Stimulated activated CD8-positive, alpha-beta memory T cell treated with anti-CD3 and anti-CD28 coated beads, Interleukin-12 subunit alpha, Interleukin-12 subunit beta, amount 100 ng/mL, for 4 hours (primary cell): ENCODE results near the gene ARL6IP5.
A peak's percentile ranks its signal among the peaks of the same experiment; 100 is the strongest.

Experiments used
- DNase-seq: peaks from one replicate; pipeline ENCODE4 v3.0.0-alpha.2; 2020; ENCODE audit warnings: low read depth

ARL6IP5 gene, protein sequence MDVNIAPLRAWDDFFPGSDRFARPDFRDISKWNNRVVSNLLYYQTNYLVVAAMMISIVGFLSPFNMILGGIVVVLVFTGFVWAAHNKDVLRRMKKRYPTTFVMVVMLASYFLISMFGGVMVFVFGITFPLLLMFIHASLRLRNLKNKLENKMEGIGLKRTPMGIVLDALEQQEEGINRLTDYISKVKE

DNA sequence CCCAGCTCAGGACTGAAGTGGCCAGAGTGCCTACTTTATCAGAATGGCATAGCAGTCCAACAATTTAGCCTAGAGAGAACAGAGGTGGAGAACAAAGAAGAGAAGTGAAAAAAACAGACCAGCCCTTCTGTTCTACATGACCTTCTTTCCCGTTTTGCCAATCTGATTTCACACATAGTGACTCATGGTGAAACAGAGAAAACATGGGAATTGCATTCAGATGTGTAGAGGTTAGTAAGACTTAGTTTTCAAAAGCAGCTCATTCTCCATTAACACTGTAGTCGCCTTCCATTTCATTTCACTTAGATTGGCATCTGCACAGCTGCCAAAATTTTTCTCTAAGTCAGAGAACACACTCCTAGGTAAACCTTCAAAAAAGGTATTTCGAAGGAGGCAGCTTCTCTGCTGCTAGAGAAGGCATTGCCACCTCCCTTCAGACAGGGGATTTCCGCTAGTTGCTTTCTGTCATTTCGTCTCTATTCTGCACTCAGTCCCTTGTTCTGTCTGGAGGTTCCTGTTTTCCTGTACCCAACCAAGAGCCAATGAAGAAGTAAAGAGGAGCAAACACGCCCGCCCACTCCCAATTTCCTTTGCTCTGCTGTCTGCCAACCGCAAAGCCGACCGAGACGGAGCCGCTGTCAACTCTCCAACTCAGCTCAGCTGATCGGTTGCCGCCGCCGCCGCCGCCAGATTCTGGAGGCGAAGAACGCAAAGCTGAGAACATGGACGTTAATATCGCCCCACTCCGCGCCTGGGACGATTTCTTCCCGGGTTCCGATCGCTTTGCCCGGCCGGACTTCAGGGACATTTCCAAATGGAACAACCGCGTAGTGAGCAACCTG lies at the start of gene ARL6IP5:
TSS of gene ARL6IP5 (plus strand) at position 612 of the 842 bp plus-strand sequence. CDS start at position 723, 111 bp downstream.
- DNase-seq: peak; percentile 74

DNA sequence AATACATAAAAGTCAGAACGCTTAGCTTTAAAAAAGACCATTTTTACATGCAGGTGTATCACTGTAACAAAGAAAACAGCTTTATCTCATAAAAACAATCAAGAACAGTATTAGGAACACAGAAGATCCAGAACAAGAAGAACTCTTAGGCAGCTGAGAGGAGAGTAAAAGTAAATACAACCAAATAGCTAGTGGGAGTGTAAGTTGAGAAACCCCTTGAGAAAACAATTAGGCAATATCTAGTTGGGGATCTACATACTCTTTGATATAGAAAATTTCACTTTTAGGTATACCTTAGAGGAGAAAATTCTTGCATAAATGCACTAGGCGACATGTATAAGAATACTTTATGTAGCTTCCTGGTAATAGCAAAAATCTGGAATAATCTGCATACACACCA lies 40.1 kb upstream of the ARL6IP5 start:
- DNase-seq: no peak

DNA sequence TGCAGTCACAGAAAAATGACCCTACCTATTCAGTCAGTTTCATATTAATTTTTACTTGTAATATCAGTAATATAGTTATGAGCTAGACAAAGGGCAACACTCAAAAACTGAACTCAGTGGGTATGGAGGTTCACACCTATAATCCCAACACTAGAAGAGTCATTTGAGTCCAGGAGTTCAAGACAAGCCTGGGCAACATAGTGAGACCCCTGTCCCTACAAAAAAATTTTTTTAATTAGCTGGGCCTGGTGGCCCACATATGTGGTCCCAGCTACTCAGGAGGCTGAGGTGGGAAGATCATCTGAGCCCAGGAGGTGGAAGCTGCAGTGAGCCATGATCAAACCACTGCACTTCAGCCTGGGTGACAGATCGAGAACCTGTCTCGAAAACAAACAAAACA lies 35.7 kb upstream of the ARL6IP5 start:
- no peak for DNase-seq

DNA sequence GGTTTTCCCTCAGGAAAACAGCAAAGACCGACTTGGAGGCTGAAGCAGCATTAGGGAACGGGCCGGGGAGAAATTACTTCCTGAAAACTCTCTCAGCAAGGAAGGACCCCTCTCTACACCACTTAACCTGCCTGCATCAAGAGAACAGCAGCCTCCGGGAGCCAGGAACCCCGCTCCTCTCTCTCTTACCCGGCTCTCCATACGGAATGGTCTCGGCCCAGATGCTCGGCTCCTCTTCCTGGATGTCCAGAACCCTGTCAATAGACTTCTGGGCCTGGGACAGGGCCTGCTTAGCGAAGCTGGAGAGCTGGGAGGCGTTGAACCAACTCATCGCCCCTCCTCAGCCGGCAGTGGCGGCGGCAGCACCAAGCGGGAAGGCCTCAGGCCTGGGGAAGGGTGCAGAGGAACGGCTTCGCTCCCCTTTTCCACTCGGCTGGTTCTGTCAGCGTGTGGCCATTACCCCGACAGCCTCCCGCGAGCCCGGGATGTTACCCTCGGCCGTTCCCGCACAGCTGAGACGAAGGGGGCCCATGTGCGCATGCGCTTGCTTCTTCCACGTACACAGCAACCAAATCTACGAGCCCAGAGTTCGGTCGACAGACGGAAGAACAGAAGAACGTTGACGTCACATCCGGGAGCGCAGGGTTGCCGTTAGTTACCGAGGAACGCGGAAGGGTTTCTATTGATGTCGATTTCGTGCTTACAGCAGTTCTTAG lies 32.8 kb upstream of the ARL6IP5 start, which contains the start of gene TMF1:
TSS of gene TMF1 (minus strand) at position 578 of the 716 bp plus-strand sequence. CDS start at position 331, 247 bp downstream.
- peak; percentile 91 for DNase-seq

DNA sequence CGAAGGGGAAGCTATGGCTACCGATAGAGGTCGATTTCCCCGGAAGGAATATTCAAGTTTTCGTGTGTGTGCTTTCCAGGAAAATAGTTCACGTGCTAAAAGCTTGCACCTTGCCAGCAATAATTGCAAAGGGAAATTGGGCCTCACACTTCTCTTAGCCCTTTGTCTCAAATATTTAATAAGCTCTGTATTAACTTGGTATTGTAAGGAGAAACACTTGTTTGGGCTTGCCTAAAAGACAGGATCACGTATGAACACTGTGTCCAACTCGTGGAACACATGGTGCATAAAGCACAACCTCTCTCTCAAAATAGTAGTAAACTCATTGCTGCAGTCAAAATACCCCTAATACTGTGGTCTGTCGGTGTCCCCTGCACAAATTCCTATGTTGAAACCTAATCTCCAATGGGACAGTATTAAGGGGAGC lies 32.3 kb upstream of the ARL6IP5 start:
- DNase-seq: no peak

DNA sequence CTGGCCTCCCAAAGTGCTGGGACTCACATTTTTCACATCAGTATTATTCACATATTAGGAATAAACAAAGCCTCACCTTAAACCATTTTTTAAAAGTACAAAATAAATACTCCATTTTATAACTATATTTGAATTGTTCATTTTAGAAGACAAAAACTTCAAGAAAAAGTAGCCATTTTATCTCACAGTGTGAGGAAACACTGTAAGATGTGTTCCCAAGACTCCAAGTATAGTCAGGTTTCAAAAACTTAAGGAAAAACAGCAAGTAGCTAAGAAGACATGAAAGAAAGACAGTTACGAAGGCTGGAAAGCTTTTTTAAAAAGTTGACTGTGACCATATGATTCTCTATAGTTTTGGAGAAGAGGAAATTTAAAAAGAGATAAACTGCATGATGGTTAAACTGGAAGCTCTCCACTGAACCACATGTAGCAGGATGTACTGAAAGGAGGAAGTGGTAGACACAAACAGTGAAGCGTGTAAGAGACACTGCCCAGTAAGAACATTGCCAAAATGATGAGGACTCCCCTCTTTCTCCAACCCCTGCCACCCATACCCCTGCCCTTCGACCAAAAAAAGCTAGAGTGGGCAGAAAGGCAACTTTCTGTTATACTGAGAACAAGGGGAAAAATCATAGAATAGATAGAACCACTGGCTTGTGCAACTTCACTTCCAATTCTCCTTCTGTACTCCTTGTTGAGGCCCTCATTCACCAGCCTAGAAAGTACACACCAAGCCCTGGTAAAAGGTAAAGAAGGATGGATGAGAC lies 26.4 kb upstream of the ARL6IP5 start:
- no peak for DNase-seq

DNA sequence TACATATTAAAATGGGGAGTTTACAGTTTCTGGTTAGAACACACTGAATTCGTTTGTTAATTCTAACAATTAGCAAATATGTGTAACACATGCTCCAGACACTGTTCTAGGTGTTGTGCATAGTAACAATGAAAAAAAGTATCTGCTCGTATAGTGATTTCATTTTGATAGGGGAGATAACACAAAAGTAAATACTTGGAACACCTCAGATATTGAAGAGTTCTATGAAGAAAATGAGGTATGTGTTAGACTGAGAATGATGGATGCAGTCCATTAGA lies 25.9 kb upstream of the ARL6IP5 start:
- no peak for DNase-seq

DNA sequence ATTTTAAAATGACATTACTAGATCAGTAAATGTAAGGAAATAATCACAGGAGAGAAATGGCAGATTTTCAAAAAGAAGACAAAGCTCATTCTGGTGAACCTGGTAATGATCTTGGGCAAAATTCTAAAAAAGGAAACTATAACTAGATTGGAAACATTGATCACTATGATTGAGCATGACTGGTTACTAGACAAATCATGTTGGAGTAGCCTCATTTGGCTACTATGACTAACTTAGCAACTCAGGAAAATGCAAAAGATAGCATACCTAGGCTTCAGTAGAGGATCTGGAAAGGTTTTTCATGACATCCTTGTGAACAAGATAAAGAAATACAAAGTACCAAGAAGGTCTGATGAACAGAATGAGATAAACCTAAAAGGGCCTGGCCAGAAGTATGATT lies 25.0 kb upstream of the ARL6IP5 start:
- no peak for DNase-seq

DNA sequence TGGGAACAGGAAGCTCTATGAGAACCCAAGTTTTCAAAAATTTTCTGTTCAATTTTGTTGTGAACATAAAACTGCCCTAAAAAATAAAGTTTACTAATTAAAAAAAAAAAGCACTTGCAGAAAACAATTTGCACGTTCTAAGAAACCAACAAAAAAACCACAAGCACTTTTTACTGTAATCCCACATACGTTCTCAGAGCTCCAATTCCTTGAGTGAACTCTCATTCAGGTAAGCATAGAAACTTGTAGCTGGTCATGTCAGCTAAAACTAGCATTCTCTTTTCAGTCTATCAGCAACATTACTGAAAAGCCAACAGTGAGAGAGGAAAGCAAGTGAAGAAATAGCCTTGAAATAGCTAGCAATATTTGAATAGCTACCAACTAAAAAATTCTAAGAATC lies 21.1 kb upstream of the ARL6IP5 start:
- no peak for DNase-seq

DNA sequence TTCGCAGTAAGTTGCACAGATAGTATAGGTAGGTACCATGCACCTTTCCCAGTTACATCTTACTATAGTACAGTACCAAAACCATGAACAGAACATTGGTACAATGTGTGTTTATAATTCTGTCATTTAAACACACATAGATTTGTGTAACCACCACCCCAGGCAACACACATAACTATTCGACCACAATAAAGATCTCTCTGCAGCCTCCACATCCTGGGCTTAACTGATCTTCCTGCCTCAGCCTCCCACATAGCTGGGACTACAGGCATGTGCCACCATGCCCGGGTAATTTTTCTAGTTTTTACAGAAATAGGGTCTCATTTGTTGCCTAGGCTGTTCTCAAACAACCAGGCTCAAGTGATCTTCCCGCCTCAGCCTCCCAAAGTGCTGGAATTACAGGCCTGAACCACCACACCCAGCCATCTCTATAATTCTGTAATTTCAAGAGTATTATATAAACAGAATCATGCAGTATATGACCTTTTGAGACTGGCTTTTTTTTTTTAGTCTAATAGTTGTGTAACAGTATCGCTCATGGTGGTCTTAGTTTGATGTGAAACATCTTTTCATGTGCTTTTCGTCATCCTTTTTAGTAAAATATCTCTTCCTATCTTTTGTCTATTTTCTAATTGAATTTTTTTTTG lies 19.3 kb upstream of the ARL6IP5 start:
- DNase-seq: no peak

DNA sequence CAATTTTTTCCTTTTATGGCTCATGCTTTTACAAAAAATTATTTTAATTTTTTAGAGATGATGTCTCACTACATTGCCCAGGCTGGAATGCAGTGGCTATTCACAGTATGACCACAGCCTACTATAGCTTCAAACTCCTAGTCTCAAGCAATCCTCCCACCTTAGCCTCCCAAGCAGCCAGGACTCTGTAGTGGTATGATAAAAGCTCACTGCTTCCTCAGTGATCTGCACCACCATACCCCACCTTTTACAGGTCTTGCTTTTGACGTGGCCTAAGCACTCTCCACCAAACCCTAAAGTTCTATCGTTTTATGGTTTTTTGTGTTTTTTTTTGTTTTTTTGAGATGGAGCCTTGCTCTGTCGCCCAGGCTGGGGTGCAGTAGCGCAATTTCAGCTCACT lies 18.6 kb upstream of the ARL6IP5 start:
- DNase-seq: no peak

DNA sequence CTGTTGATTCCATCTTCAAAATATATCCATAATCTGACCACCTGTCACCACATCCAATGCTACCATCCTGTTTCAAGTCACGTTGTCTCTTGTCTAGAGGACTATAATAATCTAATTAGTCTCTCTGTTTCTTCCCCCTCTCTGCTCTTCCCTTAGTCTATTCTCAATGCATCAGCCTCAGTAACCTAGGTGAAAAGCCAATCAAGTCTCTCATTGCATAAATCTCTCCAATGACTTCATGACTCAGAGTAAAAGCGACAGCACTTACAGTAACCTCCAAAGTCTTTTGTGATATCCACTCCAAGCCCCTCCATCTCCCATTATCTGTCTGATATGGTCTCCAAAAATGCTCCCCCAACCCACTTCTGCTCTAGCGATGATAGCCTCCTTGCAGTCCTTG lies 11.8 kb upstream of the ARL6IP5 start:
- no peak for DNase-seq

DNA sequence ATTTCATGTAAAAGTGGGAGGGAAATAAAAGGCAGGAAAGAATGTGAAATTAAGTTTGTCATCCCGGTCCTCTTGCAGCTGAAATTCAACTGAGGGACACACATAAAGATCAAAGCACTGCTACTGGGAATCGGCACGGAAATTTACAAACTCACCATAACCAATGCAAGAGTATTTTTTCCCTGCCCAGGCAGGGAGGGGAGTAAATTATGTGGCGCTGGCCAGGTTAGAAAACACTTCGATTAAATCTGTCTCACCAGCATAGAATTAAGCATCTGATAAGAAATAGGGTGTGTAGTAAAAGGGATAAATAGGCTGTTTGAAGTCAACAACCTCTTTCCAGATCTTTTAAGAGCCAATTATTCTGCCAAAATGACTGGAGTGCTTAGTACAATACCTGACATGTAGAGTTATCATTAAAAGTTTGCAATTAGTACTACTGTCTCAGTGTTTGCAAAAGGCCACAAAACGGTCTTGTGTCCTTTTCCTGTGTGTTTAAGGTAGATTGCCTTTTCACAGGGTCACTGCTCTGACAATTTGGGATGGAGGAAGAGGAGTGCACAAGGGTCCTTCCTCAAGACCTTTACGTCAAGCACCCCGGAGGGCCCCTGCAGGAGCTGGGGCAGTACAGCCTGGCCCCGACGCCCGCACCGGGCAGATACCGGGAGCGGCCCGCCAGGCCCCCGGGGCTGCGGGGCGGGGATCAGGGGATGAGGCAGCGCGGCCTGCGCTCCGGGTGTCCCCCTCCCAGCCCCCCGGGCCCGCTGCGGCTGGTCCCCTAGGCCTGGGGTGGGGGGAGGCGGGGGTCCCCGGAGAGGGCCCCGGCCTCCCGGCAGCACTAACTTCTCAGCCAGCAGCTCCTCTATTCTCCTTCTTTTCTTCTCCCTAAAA lies 5.2 kb upstream of the ARL6IP5 start:
- DNase-seq: no peak

DNA sequence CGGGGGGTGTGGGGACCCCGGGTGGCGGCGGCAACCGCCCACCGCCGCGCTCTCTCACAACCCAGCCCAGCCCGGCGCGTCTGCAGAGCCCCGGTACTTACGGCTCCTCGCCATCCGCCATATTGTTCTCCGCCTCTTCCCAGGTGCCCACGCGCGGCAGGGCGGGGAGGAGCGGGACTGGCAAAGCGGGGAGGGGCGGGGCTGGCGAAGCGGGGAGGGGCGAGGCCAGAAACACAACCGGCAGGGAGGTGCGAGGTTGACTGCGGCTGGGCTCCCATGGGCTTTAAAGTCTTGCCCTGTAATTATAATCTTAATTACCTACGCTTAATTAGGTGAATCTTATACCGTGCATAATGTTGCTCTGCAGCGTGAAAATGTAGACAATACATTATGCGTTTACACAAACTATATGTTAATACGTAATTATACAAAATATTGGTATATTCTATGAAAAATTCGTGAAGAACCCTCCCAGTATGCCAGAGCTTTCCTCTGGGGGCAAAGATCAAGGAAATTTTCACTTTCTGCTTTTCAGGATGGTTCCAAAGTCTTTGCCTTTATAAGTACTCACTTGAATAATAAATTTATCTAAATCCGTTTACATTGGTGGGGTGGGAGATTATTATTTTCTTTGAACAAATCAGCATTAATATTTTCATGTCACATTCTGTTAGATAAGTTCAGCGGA lies 4.4 kb upstream of the ARL6IP5 start, which contains the start of gene UBA3:
TSS of gene UBA3 (minus strand) at position 133 of the 688 bp plus-strand sequence. CDS start at position 121, 12 bp downstream.
- DNase-seq: peak; percentile 90

DNA sequence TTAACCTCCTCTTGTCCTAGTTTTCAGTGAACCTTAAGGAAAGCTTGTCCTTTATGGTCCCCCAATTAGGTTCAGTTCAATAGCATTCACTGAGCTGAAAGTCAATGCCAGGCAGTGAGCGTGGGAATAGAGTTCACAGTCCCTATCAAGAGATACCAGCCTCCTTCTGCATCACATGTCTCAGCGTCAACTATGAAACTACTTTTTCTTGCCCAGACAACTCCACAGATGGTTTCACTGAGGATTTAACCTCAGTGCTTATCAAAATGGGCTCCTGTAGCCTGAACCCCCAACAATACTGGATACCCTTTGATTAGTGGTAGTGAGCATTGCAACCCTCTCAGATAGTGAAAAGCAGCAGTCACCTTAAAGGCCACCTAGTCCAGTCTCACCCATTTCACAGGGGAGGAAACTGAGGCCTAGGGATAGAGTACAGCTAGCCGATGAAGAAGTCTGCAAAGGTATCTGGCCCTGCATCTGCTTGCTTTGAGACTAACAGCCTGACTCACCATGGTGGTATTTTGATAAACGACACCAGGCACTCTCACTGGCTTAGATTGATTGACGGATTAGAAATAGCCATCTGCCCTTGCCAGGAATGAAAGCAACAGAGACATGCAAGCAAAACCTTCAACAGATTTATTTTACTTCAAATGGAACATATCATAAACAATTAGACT lies 3.0 kb upstream of the ARL6IP5 start:
- DNase-seq: no peak

DNA sequence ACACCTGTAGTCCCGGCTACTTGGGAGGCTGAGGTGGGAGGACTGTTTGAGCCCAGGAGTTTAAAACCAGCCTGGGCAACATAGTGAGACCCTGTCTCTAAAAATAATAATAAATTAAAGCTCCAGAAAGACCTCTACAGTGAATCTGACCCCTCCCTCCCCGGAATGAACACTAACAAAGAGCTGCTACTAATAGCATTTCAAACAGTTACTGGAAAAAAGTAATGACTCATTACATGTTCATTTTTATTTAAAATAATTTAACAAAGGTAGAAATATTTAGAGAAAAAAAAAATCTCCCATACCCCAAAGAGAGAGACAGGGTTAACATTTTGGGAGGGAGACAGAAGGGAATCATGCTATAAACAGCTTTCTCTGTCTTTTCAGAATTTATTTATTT lies 2.4 kb upstream of the ARL6IP5 start:
- no peak for DNase-seq

DNA sequence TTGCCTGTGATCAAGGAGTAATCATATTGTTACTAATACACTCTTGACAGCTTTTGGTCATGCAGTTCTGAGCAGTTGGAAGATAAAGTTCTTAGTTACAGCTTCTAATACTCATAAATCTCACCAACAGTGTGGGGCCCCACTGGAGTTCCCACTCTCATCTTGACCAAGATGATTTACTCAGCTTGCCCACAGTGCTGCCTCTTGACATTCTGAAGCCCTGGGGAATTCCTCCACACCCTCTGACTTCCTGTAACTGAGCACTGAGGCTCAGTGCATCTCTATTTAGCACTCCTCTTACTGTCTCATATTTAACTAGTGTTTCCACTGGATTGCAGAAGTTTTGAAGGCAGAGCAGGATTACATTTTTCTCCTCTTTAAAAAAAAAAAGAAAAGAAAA lies 1.9 kb upstream of the ARL6IP5 start:
- DNase-seq: peak; percentile 58

DNA sequence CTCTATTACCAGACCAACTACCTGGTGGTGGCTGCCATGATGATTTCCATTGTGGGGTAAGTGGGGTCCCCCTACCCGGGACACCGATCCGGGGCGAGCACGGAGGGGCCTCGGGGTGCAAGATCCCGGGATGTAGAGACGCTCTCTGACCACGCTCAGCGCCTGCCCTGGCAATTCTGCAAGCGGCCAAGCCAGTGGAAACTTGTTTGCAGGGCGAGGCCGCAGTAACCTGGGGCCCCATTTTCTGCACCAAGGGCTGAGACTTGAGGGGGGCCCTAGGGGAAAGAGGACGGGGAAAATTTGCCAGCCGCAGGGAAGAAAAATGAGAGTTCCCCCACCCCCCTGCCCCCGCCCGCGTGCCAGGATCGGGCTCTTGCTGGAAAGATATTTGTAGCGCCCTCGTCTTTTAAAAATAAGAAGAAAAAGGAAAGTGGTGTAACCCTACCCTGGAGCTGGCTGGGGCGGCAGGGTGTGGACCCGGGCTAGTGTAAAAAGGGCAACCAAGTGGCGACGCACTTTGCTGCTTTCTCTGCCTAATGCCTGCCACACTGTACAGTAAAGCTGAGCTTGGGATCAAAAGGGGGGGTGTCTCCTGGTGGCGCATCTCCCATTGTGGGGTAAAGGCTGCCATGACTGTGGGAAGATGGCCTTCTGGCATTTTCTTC lies 563 bp downstream of the ARL6IP5 start:
- no peak for DNase-seq
